Body of pancreas (tissue), 4 donors: ENCODE measurements around the gene MEIS2. TPM values are rescaled to one million over a fixed set of nuclear protein-coding genes. Genes with fewer than 3 reads are reported as not detected.

Source experiments
- ATAC-seq: fragments of 150-250 bp; one replicate; pipeline ENCODE4 v1.9.1; 2016
- DNase-seq, 4 donors: peaks; one replicate each; pipeline ENCODE4 v3.0.0-alpha.2; 2019
- H3K27ac ChIP-seq, 4 donors: fragments of 200-600 bp; sonication (generic); 1 replicate in 3 of 4; 2 replicates in 1 of 4; pipeline versions ENCODE4 v1.5.1 to v1.6.1; 2016 to 2019; ENCODE audit warnings: mild to moderate bottlenecking in 1 of 4, mixed read lengths in 1 of 4, moderate library complexity in 1 of 4
- H3K27me3 ChIP-seq, 2 donors: fragments of 200-600 bp; sonication (generic); one replicate each; pipeline ENCODE4 v1.6.0; 2016; ENCODE audit warnings: mild to moderate bottlenecking in 1 of 2
- H3K36me3 ChIP-seq, 2 donors: fragments of 200-600 bp; sonication (generic); replicated peaks in 1 of 2; 2 replicates each; pipeline ENCODE4 v1.5.1; 2016; ENCODE audit warnings: low read depth in 2 of 2; ENCODE audit not compliant: insufficient read depth in 1 of 2
- H3K4me1 ChIP-seq: fragments of 200-600 bp; sonication (generic); one replicate; pipeline ENCODE4 v1.6.0; 2016
- H3K4me3 ChIP-seq, 2 donors: fragments of 200-600 bp; sonication (generic); 1 replicate in 1 of 2; 2 replicates in 1 of 2; pipeline ENCODE4 v1.5.1; 2016 to 2019
- H3K9me3 ChIP-seq, 3 donors: fragments of 200-600 bp; sonication (generic); 1 replicate in 2 of 3; 2 replicates in 1 of 3; pipeline ENCODE4 v1.5.1; 2016
- POLR2A ChIP-seq, 3 donors: fragments of 450-650 bp; IDR thresholded peaks; one replicate each; pipeline ENCODE4 v1.6.1; 2016; ENCODE audit warnings: antibody characterized with exemption in 3 of 3, mild to moderate bottlenecking in 2 of 3
- WGBS, 2 donors: methylation state at CpG; one replicate each; pipeline ENCODE4 v1.1.5; 2017; 5-methylcytosine and 5-hydroxymethylcytosine counted together
- intact Hi-C: fragments of 100-400 bp; cut with DNase I; formaldehyde crosslinking; loops from one replicate; pipeline ENCODE4 v1.15.1; 2023
- total RNA-seq, 2 donors: library from RNA; depleted of rRNA; stranded (reverse); fragments of >200 nt; gene quantifications; one replicate each; pipeline ENCODE4 v1.1.0, GENCODE V29; 2016
- TF ChIP-seq, protein P1 (sequence below), 7 experiments: fragments of 450-650 bp in 4 of 7; fragments of 200-600 bp in 3 of 7; sonication (generic) in 3 of 7; IDR thresholded peaks; one replicate each; pipeline ENCODE4 v1.5.1; 2016 to 2019; ENCODE audit warnings: antibody characterized with exemption in 7 of 7

Gene MEIS2
- total RNA-seq, 2 donors from 2014 or later: 11.9 to 86.0 TPM

DNA sequence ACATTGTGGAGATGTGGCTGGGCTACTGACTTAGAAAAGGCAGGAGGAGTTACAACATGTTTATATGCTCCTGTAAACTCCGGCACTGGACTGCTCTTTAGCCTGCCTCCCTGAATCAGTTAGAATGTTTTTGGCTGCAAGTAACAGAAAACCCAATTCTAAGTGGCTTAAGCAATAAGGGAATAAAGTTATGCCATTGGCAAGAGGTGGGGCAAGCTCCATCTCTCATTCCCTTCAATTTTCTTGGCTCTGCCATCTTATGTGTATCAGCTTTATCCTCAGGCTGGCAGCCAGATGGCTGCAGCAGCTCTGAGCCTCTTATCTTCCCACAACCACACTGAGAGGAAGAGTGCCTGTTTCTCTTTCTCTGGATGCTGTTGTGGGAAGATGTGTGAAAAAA is 22.4 kb upstream of the MEIS2 start:
- no peaks in the 10 kb centered on the region for H3K36me3 ChIP-seq
- no peak for DNase-seq
- no peaks in the 10 kb centered on the region for H3K9me3 ChIP-seq
- H3K4me1 ChIP-seq: no peaks in the 10 kb centered on the region
- TF ChIP-seq POLR2A (IDR thresholded peaks at IDR 0.05): no peak
- TF ChIP-seq, protein P1, sequence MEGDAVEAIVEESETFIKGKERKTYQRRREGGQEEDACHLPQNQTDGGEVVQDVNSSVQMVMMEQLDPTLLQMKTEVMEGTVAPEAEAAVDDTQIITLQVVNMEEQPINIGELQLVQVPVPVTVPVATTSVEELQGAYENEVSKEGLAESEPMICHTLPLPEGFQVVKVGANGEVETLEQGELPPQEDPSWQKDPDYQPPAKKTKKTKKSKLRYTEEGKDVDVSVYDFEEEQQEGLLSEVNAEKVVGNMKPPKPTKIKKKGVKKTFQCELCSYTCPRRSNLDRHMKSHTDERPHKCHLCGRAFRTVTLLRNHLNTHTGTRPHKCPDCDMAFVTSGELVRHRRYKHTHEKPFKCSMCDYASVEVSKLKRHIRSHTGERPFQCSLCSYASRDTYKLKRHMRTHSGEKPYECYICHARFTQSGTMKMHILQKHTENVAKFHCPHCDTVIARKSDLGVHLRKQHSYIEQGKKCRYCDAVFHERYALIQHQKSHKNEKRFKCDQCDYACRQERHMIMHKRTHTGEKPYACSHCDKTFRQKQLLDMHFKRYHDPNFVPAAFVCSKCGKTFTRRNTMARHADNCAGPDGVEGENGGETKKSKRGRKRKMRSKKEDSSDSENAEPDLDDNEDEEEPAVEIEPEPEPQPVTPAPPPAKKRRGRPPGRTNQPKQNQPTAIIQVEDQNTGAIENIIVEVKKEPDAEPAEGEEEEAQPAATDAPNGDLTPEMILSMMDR (IDR thresholded peaks at IDR 0.05): no peak
- intact Hi-C loops: no loop called here
- 90 to 100% methylated on average over 1 of the region's 1 CpG for WGBS, 2 donors
- H3K27ac ChIP-seq: no peak overlapping the region
- ATAC-seq: no peak
- H3K27me3 ChIP-seq: no peaks in the 10 kb centered on the region
- H3K4me3 ChIP-seq: no peak overlapping the region

DNA sequence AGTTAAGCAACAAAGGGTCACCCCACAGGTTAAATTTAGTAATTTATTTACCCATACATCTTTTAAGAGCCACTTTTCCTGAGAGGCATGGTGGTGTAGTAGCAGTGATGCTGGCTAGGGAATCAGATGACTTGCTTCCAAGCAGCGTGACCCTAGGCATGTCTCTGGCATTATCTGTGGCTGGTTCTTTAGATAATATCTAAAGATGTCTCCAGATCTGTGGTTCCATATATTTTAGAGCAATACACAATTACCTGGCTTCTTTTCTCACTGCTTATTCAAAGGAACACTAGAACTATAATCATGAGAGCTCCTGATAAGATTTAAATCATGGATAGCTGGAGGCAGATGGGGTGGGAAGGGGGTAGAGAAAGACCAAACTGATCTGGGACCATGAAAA is 21.1 kb upstream of the MEIS2 start:
- Histone ChIP-seq H3K4me3 (no peak overlapping the region), H3K27me3 (no peaks in the 10 kb centered on the region), H3K9me3 (no peaks in the 10 kb centered on the region), H3K36me3 (no peaks in the 10 kb centered on the region), H3K4me1 (no peaks in the 10 kb centered on the region), H3K27ac (no peak overlapping the region)
- intact Hi-C loops: no loop called here
- 88 to 92% methylated on average over 1 of the region's 1 CpG for WGBS, 2 donors
- no peak for TF ChIP-seq POLR2A (IDR thresholded peaks at IDR 0.05)
- TF ChIP-seq, protein P1 (IDR thresholded peaks at IDR 0.05): no peak
- no peak for DNase-seq
- no peak for ATAC-seq

DNA sequence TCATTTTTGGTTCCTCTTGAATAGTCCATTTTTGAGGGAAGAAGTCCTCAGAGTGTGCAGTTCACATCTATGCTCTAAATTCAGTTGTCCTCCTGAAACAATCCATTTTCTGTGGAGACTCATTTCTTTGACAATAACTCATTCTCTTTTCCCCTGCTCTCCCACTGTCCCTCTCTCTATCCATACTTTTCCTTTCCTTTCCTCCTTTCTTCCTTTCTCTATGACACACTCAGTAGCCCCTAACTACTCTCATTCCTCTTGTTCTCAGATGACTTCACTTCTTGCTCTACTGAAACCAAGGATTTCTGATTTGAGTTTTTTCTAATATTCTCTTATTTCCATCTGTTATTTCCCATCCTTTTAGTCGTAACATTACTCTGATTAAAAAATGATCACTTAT is 16.7 kb upstream of the MEIS2 start:
- no peak for TF ChIP-seq POLR2A (IDR thresholded peaks at IDR 0.05)
- TF ChIP-seq, protein P1 (IDR thresholded peaks at IDR 0.05): no peak
- DNase-seq (no peak), ATAC-seq (no peak)
- H3K9me3 ChIP-seq: no peaks in the 10 kb centered on the region
- no peaks in the 10 kb centered on the region for H3K36me3 ChIP-seq
- no peak overlapping the region for H3K4me3 ChIP-seq
- H3K4me1 ChIP-seq: no peaks in the 10 kb centered on the region
- intact Hi-C loops: no loop called here
- no peak overlapping the region for H3K27ac ChIP-seq
- WGBS, 2 donors: 73 to 94% methylated on average over 1 of the region's 1 CpG
- H3K27me3 ChIP-seq: no peaks in the 10 kb centered on the region

DNA sequence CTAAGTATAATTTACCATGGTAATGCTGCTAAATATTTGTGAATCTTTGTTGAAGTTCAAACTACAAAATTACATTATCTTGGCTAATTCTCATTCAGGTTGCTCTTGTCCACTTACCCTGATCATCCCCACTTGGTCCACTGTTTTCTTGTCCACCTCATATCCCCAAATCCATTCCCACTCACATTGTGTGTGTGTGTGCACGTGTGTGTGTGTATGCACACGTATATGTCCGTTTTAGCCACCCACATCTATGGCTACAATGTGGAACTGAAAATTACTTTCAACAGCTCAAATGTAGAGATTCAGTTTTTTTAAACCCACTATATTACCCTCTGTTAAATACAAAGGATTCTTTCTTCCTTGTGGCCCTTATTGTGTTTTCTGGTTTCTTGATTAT is 15.2 kb upstream of the MEIS2 start:
- ATAC-seq (no peak), DNase-seq (no peak)
- Histone ChIP-seq H3K27me3 (no peaks in the 10 kb centered on the region), H3K4me1 (peaks cover 1% of the 10 kb centered on the region), H3K9me3 (no peaks in the 10 kb centered on the region), H3K4me3 (no peak overlapping the region), H3K36me3 (no peaks in the 10 kb centered on the region), H3K27ac (no peak overlapping the region)
- TF ChIP-seq POLR2A (IDR thresholded peaks at IDR 0.05): no peak
- TF ChIP-seq, protein P1 (IDR thresholded peaks at IDR 0.05): no peak
- WGBS, 2 donors: 83 to 89% methylated on average over 3 of the region's 3 CpGs
- intact Hi-C loops: no loop called here

DNA sequence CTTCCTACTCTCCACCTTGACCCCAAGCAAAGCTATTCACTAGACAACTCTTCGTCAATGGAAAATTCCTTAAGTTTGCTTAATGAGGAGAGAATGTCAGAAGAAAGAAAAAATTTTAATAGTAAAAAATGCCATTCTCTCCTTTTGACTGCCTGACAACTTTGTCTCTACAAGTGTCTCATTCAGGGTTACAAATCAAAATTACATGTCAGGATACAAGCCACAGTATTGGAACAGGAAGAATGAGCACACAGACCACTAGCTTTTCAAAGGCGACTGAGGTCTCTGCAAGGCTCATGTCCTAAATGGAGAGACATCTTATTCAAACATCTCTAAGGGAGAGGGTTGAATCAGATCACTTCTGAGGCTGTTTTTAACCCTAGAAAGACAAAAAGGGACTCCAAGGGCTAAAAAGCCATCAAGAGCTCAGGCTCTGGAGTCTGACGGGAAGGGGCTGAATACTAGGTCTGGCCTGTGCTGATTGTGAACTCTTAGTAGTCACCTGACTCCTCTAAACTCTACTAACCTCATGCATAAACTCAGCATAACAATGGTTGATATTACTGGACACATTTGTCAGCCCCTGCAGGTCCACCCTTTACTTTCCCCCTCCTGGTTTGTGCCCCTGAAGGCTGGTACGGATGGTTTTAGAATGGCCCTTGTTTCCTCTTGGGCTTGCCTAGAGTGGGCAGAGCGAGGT is 12.8 kb upstream of the MEIS2 start:
- WGBS, 2 donors: 84 to 92% methylated on average over 5 of the region's 5 CpGs
- no peak overlapping the region for H3K27ac ChIP-seq

More for the DNA sequence above, 12.8 kb upstream of the MEIS2 start:
- H3K4me3 ChIP-seq: no peak overlapping the region
- no peak for ATAC-seq
- intact Hi-C loops: no loop called here
- TF ChIP-seq POLR2A (IDR thresholded peaks at IDR 0.05): no peak
- TF ChIP-seq, protein P1 (IDR thresholded peaks at IDR 0.05): no peak
- no peaks in the 10 kb centered on the region for H3K27me3 ChIP-seq
- peaks cover 12% of the 10 kb centered on the region for H3K4me1 ChIP-seq
- no peaks in the 10 kb centered on the region for H3K36me3 ChIP-seq
- no peaks in the 10 kb centered on the region for H3K9me3 ChIP-seq
- DNase-seq: no peak
